Muscle of back (tissue), 10 donors: ENCODE measurements around the gene ZFP37. TPM values are rescaled to one million over a fixed set of nuclear protein-coding genes. Genes with fewer than 3 reads are reported as not detected.

Source experiments
- polyA plus RNA-seq, 10 donors: library from polyadenylated mRNA; unstranded; fragments of 120-200 nt; gene quantifications; one replicate each; pipeline ENCODE4 v1.2.1, GENCODE V29; 2013; ENCODE audit not compliant: insufficient read length in 10 of 10

Gene ZFP37
- polyA plus RNA-seq, 10 donors, result 3.7 to 5.7 (median 4.6) TPM

Other genes with a start within 250 kb of the ZFP37 start
- under 1 TPM in 5 of 10 donors, not detected in 5; 0.07 to 0.24 (median 0.17) TPM for gene SLC46A2, start 165.8 kb downstream of the ZFP37 start, polyA plus RNA-seq
- gene ZNF883, start 44.5 kb downstream of the ZFP37 start, polyA plus RNA-seq, result 1 to 10 TPM; 3.2 to 5.2 (median 4.2) TPM
- 1 to 10 TPM; 2.7 to 4.6 (median 3.4) TPM for gene SLC31A2, start 94.3 kb upstream of the ZFP37 start, polyA plus RNA-seq
- gene FKBP15, start 164.6 kb upstream of the ZFP37 start, polyA plus RNA-seq, result 10 to 100 TPM; 17.1 to 25.3 (median 20.2) TPM
- gene SLC31A1, start 164.8 kb upstream of the ZFP37 start, polyA plus RNA-seq, result 10 to 100 TPM in 7 of 10 donors, 1 to 10 TPM in 3; 6.7 to 13.2 (median 10.6) TPM
- 10 to 100 TPM; 18.8 to 39.3 (median 23.1) TPM for gene CDC26, start 218.8 kb upstream of the ZFP37 start, polyA plus RNA-seq
- gene PRPF4, start 218.9 kb upstream of the ZFP37 start, polyA plus RNA-seq, result 10 to 100 TPM; 15.8 to 23.7 (median 19.4) TPM
- gene RNF183, start 246.7 kb upstream of the ZFP37 start, polyA plus RNA-seq, result under 1 TPM in 3 of 10 donors, not detected in 7; 0.12 to 0.18 (median 0.13) TPM